K562 (cell line): ENCODE measurements around the gene C4A. TPM values are rescaled to one million over a fixed set of nuclear protein-coding genes. Genes with fewer than 3 reads are reported as not detected.

ENCODE experiments used
- BHLHE40 ChIP-seq: IDR thresholded peaks from 2 replicates; pipeline ENCODE4 v1.6.1; 2011; ENCODE audit warnings: low read length, improper control_type of control experiment
- CLOCK ChIP-seq: fragments of 250-450 bp; sonication (Bioruptor Pico); IDR thresholded peaks from 2 replicates; pipeline ENCODE4 v1.4.0; 2020; ENCODE audit warnings: mild to moderate bottlenecking, moderate library complexity, borderline replicate concordance
- CTBP1 ChIP-seq: fragments of 450-650 bp; IDR thresholded peaks from 2 replicates; pipeline ENCODE4 v1.6.1; 2016; ENCODE audit warnings: borderline replicate concordance
- HNRNPH1 ChIP-seq: fragments of 200-400 bp; formaldehyde crosslinking; optimal IDR thresholded peaks from 2 replicates; pipeline ENCODE3; 2017; ENCODE audit warnings: low read depth, mild to moderate bottlenecking, low read length, moderate library complexity
- HOXB6 ChIP-seq: fragments of 250-450 bp; sonication (Bioruptor Pico); IDR thresholded peaks from 2 replicates; pipeline ENCODE4 v1.5.1; 2022; ENCODE audit warnings: mild to moderate bottlenecking, borderline replicate concordance
- NONO ChIP-seq, 2 experiments: fragments of 200-400 bp in 1 of 2; fragments of 450-650 bp in 1 of 2; formaldehyde crosslinking in 1 of 2; IDR thresholded peaks; 2 replicates each; pipeline ENCODE4 v1.6.1; 2017; ENCODE audit warnings: low read depth in 2 of 2, mild to moderate bottlenecking in 2 of 2, moderate library complexity in 2 of 2, low read length in 1 of 2
- NR2C1 ChIP-seq, 2 experiments: fragments of 450-650 bp; IDR thresholded peaks; 2 replicates each; pipeline ENCODE4 v1.6.1; 2017; ENCODE audit warnings: mild to moderate bottlenecking in 2 of 2, antibody characterized with exemption in 1 of 2, inconsistent platforms in 1 of 2, missing compliant biosample characterization in 1 of 2, missing genetic modification characterization in 1 of 2
- POLR2H ChIP-seq: IDR thresholded peaks from 2 replicates; pipeline ENCODE4 v1.6.1; 2016; ENCODE audit warnings: missing genetic modification characterization, low read depth, mild to moderate bottlenecking, control low read depth, missing compliant biosample characterization, moderate library complexity
- RAD21 ChIP-seq, 2 experiments: fragments of 250-450 bp in 1 of 2; fragments of 450-650 bp in 1 of 2; sonication (Bioruptor Pico) in 1 of 2; formaldehyde crosslinking in 1 of 2; IDR thresholded peaks in 1 of 2; conservative IDR thresholded peaks in 1 of 2; 2 replicates each; pipeline versions ENCODE4 v1.4.0 to v1.8.0; 2020 to 2022; ENCODE audit warnings: mild to moderate bottlenecking in 2 of 2, moderate library complexity in 1 of 2
- SAFB ChIP-seq: fragments of 200-400 bp; formaldehyde crosslinking; IDR thresholded peaks from 2 replicates; pipeline ENCODE4 v1.6.1; 2017; ENCODE audit warnings: low read depth, low read length, borderline replicate concordance
- ZNF609 ChIP-seq: sonication (generic); formaldehyde crosslinking; IDR thresholded peaks from 2 replicates; pipeline ENCODE4 v1.8.1; 2023; ENCODE audit warnings: missing genetic modification reagents, mild to moderate bottlenecking, borderline replicate concordance
- ZNF668 ChIP-seq: fragments of 250-450 bp; sonication (Bioruptor Pico); IDR thresholded peaks from 2 replicates; pipeline ENCODE4 v1.8.0; 2022; ENCODE audit warnings: mild to moderate bottlenecking, inconsistent platforms
- polyA plus RNA-seq, 8 experiments: library from polyadenylated mRNA; depleted of rRNA in 4 of 8; stranded (reverse) in 5 of 8; unstranded in 3 of 8; fragments of >200 nt; fragmentation: Nextera tagmentation in 2 of 8; fragmentation: Illumina TruSeq in 1 of 8; extraction: Ambion mirVana in 2 of 8; extraction: Trizol in 1 of 8; gene quantifications; 2 replicates each; pipeline versions ENCODE4 v1.2.1 to v1.2.3, GENCODE V29; 2011 to 2014; ENCODE audit warnings: inconsistent platforms in 1 of 8, missing spikeins in 1 of 8
- total RNA-seq, 7 experiments: library from RNA; depleted of rRNA in 6 of 7; stranded (reverse); fragments of >200 nt in 6 of 7; fragmentation: Illumina TruSeq in 2 of 7; extraction: Trizol in 2 of 7; gene quantifications; 2 replicates each; pipeline versions ENCODE4 v1.2.1 to v1.2.3, GENCODE V29; 2011 to 2021; ENCODE audit warnings: low replicate concordance in 1 of 7
- TF ChIP-seq, protein P1 (sequence below), 2 experiments: fragments of 450-650 bp; conservative IDR thresholded peaks; 2 replicates each; pipeline ENCODE4 v1.6.1; 2017; ENCODE audit warnings: mild to moderate bottlenecking in 2 of 2, moderate library complexity in 2 of 2
- TF ChIP-seq, protein P2 (sequence below): sonication (generic); formaldehyde crosslinking; IDR thresholded peaks from 2 replicates; pipeline ENCODE4 v1.8.1; 2023; ENCODE audit warnings: mild to moderate bottlenecking, missing genetic modification reagents

Gene C4A
- total and polyA plus RNA-seq, 9 of the 15 experiments (the other 6 are each of a cell fraction or from before 2014, with no cell fraction given): 0.27 to 7.6 (median 5.0) TPM

GRCh38 chr6:31952140-31952805, 29.6 kb upstream of the C4A start (continued):
- TF ChIP-seq NR2C1 (IDR thresholded peaks at IDR 0.05): no peak
- TF ChIP-seq NR2C1 (tag; IDR thresholded peaks at IDR 0.05): no peak
- 0 out of 2 replicates have a peak, but pooled peaks have one; percentile 35 for TF ChIP-seq BHLHE40
- no peak for TF ChIP-seq ZNF609 (CRISPR knock-in tag)
- TF ChIP-seq NONO (IDR thresholded peaks at IDR 0.05; ENCODE audit: low read depth in 2 of 2, low read length in 1 of 2): 0 out of 4 replicates have a peak, but pooled peaks of 1 of the 2 experiments have one; percentile 29
- TF ChIP-seq HOXB6 (CRISPR knock-in tag): no peak
- TF ChIP-seq RAD21 (CRISPR knock-in tag; conservative IDR thresholded peaks at IDR 0.05 in 1 of 2, IDR thresholded peaks at IDR 0.05 in 1 of 2): peak; percentile 68 to 85
- no peak for TF ChIP-seq HNRNPH1
- 0 out of 2 replicates have a peak, but pooled peaks have one; percentile 13 for TF ChIP-seq CTBP1
- no peak for TF ChIP-seq SAFB
- no peak for TF ChIP-seq POLR2H (tag)
- no peak for TF ChIP-seq CLOCK (CRISPR knock-in tag)
- TF ChIP-seq, protein P1, sequence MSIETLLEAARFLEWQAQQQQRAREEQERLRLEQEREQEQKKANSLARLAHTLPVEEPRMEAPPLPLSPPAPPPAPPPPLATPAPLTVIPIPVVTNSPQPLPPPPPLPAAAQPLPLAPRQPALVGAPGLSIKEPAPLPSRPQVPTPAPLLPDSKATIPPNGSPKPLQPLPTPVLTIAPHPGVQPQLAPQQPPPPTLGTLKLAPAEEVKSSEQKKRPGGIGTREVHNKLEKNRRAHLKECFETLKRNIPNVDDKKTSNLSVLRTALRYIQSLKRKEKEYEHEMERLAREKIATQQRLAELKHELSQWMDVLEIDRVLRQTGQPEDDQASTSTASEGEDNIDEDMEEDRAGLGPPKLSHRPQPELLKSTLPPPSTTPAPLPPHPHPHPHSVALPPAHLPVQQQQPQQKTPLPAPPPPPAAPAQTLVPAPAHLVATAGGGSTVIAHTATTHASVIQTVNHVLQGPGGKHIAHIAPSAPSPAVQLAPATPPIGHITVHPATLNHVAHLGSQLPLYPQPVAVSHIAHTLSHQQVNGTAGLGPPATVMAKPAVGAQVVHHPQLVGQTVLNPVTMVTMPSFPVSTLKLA (conservative IDR thresholded peaks at IDR 0.05): peak in 1 of 2 experiments; percentile 15; a peak in 1 of 4 replicates
- no peak for TF ChIP-seq ZNF668 (CRISPR knock-in tag)
- TF ChIP-seq, protein P2, sequence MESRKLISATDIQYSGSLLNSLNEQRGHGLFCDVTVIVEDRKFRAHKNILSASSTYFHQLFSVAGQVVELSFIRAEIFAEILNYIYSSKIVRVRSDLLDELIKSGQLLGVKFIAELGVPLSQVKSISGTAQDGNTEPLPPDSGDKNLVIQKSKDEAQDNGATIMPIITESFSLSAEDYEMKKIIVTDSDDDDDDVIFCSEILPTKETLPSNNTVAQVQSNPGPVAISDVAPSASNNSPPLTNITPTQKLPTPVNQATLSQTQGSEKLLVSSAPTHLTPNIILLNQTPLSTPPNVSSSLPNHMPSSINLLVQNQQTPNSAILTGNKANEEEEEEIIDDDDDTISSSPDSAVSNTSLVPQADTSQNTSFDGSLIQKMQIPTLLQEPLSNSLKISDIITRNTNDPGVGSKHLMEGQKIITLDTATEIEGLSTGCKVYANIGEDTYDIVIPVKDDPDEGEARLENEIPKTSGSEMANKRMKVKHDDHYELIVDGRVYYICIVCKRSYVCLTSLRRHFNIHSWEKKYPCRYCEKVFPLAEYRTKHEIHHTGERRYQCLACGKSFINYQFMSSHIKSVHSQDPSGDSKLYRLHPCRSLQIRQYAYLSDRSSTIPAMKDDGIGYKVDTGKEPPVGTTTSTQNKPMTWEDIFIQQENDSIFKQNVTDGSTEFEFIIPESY (CRISPR knock-in tag): no peak
